ENCODE data around the gene TFG.

- TF ChIP-seq CTCF (IDR thresholded peaks at IDR 0.05; ENCODE audit: insufficient read depth, low read length): no peak
- TF ChIP-seq POLR2AphosphoS5 (IDR thresholded peaks at IDR 0.05; ENCODE audit: low read depth): no peak
- TF ChIP-seq REST (IDR thresholded peaks at IDR 0.05; ENCODE audit: insufficient replicate concordance, low read depth): no peak
These were observed 17.4 kb downstream of the TFG start for GRCh38 chr3:100726706-100727105.
